GM18868 (cell line): ENCODE measurements around the gene FNDC11.
A peak's percentile ranks its signal among the peaks of the same experiment; 100 is the strongest.

Experiments used
- ATAC-seq: cut with Tn5 transposase; IDR thresholded peaks from one replicate; pipeline ENCODE4 v1.9.1; 2021; ENCODE audit warnings: mild to moderate bottlenecking, moderate library complexity; ENCODE audit not compliant: unreplicated experiment

The FNDC11 gene

DNA sequence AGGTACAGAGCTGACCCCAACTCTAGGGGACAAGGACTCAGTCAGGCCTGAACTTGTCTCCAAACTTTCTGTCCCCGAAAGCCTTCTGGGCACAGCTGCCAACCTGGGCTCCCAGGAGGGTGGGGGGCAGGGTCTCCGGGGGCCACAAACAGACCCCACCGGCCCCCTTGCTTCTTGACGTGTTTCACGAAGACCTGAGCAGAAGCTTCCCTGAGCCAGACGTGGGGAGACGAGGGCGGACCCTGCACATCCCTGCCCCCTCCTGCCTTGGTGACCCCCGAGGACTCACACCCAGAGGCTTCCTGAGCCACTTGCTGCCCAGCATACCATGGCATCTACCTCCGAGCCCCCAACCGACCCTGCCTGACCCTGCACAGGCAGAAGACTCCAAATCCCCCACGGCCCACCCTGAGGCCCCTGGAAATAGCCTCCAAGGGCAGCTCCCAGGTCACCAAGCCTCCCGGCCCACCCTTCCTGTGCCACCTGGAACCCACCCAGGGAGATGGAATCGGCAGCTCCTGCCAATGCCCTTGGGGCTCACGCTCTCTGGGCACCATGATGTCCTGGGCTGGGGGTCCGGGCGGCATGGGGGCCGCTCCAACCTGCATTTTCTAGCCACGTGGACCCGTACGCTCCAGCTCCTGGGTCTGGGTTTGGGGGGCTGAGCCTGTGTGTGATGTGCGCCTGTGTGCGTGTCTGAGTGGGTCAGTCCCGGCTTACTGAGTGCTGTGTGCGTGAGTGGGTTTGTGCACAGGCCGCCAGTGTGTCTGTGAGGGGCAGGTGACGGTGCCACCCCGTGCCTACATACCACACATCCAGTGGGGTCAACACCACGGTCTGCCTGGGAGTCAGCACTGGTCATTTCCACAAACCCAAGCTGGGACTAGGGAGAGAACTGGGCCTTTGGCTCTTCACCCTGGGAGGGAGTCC lies 14.3 kb upstream of the FNDC11 start:
- no peak for ATAC-seq

DNA sequence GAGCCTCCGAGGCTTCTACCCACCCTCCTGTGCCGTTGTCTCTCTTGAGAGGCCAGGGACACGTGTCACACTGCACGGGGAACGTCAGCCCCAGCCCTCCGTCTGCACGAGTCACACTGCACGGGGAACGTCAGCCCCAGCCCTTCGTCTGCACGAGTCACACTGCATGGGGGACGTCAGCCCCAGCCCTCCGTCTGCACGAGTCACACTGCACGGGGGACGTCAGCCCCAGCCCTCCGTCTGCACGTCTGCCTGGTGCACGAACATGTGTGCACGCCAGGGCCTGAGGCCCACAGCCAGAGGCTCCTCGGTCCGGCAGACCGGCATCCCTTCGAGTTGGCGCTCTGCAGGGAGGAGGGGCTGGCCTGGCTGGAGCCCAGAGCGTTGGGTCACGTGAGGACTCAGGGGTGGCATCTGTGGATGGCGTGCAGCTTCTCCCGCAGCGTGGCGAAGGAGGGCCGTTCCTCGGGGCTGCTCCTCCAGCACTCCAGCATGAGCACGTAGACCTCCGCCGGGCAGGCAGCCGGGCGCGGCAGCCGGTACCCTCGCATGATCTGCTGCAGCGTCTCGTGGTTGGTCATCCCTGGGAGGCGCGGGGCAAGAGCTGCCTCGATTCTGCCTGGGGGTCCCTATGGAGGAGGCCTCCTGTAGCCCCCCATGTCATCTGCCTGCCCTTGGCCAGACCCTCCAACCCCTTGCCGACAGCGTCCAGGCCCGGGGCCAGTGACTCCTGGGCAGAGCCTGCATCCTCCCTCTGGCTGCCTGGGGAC lies 13.4 kb upstream of the FNDC11 start:
- ATAC-seq, result no peak

DNA sequence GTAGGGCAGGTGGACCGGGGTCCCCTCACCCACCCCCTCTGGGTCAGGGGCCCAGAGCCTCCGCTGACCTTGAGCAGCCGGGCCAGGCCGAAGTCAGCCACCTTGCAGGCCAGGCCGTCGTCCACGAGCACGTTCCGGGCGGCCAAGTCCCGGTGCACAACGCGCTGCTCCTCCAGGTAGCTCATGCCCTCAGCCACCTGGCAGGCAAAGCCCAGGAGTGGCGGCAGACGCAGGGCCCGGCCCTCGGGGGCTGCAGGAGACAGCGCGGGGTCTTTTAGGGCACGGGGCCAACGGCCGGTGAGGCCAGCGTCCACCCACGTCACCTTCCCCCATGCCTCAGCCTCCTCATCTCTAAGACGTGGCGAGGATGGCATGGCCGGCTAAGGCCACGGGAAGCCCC lies 12.6 kb upstream of the FNDC11 start:
- ATAC-seq, result no peak

DNA sequence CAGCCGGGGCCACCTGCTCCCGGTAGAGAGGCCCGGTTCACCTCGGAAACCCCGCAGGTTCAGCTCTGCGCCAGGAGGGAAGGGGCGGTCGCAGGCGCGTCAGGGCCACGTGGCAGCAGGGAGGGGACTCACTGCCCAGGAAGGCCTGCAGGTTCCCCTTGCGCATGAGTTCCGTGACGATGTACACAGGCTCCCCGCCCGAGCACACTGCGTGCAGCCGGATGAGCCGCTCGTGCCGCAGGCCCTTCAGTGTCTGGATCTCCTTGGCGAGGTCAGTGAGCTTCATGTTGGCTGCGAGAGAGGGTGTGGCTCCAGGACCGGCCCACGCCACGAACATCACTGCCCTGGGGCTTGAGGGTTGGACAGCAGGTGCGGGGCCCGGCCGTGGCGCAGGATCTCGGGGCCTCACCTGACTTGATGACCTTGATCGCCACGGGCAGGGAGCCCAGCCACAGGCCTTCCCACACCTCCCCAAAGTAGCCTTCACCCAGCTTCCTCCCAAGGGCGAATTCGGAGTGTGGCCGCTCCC lies 11.9 kb upstream of the FNDC11 start:
- no peak for ATAC-seq

DNA sequence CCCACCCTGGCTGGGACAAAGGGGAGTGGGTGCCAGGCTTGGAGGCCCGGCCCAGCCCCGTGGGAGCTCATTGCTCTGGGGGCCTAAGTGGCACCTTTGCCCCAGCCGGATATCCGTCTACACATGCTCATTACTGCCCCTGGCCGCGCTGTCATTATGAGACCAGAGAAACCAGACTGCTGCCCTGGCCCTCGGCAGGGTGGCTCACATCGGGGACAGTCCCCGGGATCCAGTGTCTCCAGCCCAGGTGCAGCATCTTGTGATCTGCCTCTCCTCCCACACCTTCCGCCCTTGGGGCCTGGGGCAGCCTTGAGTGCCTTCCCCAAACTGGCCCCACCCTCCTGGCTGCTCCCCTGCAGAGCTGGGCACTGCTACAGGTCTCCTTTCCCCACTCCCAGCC lies 11.3 kb upstream of the FNDC11 start:
- ATAC-seq, result peak; percentile 32

DNA sequence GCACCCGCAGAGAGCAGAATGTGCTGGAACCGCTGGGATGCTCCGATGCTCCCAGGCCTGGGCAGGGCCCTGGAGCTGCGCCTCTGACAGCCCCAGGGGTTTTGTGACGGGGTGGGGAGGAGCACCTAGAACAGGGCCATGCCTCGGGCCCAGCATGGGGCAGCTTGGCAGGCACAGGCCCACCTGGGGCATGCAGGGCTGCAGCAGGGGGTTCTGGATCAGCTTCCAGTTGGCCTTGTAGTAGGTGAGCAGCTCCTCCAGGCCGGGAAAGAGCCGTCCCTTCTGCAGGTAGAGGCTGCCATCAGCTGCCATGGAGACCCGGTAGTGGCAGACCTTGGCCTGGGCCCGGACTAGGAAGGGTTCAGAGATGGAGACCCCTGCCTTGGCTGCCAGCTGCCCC lies 10.8 kb upstream of the FNDC11 start:
- no peak for ATAC-seq

DNA sequence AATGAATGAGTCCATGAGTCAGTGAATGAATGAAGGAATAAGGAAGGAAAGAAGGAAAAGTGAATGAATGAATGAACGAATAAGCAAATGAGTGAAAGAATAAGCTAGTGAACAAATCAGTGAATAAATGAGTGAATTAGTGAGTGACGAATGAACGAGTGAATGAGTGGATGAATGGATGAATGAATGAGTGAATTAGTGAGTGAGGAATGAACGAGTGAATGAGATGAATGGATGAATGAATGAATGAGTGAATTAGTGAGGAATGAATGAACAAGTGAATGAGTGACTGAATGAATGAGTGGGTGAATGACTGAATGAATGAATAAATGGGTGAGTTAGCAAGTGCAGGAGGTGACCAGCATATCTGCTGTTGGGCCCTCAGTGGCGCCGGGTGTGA lies 10.2 kb upstream of the FNDC11 start:
- ATAC-seq, result no peak

DNA sequence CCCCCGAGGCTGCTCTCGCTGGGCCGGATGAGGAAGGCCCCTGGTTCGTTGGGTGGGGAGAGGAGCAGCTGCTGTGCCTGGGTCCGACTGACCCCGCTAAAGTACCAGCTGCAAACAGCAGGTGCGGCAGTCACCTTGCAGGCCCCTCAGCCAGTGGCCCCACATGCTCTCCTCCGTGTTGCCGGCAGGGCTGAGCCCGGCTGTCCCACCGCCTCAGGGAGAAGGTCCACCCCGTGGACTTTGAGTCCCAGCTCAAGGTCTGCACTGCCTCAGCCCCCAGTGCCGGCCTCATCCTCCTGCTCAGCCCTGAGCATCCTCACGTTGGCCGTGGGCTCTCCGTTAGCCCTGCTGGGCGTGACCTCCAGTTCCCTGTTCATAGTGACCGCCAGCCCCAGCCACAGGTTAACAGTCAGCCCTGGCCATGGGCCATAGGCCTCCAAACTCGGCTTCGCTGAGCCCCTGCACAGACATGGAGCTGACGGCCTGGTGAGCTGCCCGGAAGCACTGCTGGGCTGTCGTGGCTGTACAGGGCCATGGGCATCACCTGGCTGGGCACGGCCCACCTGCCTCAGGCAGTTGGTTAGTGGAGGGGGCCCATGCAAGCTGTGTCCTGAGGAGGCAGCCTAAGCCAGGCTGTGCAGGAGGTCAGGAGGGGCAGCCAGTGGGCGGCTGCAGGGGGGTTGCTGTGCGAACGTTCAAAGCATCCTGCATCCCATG lies 9.6 kb upstream of the FNDC11 start:
- no peak for ATAC-seq

DNA sequence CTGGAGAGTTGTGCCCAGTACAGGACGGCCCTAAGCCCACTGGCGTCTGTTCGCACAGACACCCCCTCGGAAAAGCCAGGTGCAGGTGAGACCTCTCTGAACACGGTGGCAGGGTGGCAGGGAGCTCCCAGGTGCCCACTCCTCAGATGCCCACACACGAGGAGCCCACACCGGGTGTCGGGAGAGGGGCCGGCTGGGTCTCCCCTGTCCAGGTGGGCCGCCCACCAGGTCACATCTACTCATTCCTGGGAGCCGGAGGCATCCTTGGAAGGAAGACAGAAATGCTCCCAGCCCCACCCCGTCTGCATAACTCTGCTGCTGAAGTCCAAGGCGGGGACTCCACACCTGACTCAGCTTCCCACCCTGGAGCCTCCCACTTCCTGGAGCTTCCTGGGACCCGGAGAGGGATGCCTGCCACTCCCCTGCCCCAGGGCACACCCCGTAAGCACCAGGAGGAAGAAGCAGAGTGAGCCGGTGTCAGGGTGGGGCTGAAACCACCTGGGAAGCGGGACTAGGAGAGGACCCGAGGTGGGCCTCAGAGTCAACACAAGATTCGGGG lies 8.9 kb upstream of the FNDC11 start:
- ATAC-seq, result no peak

DNA sequence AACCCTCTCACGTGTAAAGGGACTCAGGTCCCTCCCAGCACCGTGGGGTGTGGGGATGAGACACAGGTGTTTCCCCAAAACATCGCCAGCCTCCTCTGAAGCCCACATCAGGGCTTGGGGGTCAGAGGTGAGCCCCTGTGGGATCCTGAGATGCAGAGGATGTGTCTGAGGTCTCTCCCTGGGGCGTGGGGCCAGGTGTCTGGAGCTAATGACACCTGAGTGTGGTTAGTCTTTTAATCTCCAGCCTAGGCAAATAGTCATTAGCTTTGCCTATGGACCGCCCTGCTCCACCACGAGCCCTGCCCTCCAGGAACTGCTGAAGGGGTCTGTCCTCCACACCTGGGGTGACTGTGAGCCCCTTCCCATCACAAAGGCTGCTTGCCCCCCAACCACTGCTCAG lies 8.1 kb upstream of the FNDC11 start:
- ATAC-seq, result no peak

DNA sequence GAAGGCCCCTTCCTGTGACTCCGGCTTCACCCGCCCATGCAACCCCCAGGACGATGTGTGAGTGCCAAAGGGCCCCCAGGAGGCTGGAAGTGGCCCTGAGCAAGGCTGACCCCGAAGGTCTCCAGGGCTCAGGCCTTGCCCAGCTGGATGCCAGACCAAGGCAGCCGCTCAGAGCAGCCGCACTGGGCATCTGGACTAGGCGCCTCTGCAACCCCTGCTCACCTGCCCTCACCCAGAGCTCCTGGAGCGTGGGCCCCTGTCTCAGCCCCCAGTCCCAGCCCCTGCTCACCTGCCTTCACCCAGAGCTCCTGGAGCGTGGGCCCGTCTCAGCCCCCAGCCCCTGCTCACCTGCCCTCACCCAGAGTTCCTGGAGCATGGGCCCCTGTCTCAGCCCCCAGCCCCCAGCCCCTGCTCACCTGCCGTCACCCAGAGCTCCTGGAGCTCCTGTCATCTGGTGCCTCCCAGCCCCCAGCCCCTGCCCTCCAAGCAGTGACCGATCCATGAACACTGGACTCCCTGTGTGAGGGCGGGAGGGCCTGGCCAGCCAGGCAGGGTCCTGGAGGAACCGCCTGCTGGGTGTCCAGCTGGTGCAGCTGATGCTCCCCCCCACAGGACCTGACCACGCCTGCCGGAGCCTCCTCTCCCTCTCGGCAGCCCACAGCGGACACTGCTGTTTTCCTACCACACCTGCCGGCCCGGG lies 7.6 kb upstream of the FNDC11 start:
- no peak for ATAC-seq

DNA sequence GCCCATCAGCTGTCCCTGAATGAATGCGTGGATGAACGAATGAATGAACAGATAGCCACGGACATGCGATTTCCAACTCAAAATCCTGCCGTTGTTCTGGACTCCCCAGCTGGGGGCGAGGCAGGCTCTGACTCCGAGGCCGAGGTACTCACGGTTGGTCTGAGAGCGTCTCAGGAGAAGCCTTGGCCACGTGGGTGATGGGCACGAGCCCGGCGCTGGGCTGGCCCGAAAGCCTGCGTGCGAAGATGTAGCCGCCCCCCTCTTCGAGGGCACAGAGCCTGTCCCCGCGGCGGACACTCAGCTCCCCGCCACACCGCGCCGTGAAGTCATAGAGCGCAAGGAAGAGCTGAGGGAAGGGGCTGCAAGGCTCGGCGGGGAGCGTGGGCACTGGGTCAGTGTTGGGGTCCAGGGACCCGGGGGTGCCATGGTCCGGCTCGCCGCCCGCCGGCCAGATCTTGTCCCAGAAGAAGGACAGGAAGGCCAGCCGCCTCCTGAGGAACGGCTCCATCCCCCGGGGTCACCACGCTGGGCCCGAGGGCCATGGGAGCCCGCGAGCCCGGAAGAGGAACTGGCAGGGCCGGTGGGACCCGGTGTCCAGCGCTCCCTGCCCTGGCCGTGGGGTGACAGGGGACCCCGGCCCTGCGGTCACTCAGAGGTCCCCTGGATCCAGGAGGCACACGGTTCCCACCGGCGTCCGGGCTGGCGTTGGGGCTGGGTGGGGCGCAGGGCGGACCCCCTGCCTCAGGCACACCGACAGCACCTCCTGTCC lies 6.8 kb upstream of the FNDC11 start:
- no peak for ATAC-seq

DNA sequence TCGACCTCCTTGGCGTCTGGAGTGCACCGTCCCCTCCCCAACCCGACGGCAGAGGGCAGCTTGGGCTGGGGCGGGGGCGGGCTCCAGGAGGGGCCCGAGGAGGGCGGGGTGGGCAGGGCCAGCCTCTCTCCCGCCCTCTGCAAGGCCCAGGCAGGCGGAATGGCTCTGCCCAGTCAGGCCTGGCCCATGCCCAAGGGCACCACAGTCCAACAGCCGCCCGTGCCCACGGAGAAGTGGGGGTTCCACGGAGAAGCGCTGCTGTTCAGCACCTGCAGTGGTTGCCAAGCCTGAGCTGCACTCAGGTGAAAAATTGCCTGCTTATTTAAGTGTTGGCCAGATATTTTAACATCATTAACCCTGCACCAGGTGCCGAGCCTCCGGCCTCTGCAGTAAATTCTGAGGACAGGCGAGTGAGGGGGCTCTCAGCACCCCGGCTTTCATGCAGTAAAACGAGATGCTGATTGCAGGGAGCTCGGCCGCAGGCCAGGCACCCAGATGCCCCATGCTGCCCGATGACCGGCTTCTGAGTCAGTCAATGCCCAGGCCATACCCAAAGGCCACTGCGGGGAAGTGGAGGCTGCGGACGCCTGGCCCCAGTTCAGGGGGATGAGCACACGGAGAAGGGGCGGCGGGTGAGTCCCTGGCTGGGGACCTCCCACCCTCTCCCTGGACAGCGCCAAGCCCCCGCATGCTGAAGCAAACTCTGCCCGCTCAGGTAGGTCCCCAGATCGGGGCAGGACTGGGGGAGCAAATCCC lies 6.1 kb upstream of the FNDC11 start, which contains the start of gene SRMS:
Gene SRMS (minus strand): TSS at position 25 of the 756 bp plus-strand sequence. CDS start 286 bp downstream, outside the sequence.
- ATAC-seq, result no peak

DNA sequence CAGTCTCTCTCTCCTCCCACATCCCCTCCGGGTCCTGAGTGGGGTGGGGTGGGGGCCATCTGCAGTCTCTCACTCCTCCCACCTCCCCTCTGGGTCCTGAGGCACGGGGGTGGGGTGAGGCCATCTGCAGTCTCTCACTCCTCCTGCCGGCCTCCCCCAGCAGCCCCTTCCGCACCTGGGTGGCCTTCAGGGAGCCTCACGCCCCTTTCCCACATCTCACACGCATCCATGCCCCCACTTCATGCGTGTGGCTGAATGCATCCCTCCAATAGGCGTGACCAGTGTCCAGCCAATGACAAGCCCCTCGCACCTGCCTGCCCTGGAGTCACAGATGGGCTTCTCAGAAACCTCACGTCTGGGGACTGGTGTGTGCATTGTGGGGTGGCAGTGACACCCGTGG lies 5.4 kb upstream of the FNDC11 start:
- no peak for ATAC-seq

DNA sequence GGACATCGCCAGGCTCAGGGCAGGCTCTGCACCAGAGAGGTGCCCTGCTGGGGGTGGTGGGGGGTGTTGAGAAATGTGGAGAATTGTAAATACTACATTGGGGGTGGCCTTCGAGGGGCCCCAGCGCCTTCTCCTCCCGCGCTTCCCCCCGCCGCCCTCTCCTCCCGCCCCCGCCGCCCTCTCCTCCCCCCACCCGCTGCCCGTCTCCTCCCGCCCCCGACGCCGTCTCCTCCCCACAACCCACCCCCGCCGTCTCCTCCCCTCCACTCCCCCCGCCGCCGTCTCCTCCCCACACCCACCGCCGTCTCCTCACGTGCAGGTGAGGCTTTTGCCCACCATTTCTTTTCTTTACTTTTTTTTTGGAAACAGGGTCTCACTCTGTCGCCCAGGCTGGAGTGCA lies 4.9 kb upstream of the FNDC11 start:
- no peak for ATAC-seq

DNA sequence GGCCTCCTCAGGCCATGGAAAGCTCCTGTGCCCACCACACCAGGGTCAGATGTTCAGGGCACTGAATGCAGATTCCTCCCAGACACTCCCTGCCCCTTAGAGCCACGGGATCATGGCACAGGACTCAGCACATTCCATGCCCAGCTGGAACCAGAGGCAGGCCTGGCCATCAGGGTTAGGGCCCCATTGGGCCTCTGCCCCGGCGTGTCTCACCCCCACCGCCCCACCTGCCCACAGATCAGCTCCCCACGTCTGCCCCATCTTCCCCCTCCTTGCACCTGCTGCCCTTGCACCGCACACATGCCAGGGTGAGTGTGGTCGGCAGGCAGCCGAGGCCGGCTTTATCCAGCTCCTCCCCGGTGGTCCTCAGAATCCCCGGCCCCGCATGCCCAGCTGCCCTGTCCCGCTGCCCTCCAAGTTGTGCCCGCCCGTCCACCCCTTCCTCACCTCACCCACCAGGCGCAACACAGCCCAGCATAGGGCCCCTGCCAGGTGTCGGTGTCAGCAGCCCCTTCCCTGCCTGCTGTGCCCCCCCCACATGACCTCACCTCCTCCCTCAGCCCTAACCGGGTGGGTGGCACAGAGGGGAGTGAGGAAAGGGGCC lies 4.2 kb upstream of the FNDC11 start:
- no peak for ATAC-seq

DNA sequence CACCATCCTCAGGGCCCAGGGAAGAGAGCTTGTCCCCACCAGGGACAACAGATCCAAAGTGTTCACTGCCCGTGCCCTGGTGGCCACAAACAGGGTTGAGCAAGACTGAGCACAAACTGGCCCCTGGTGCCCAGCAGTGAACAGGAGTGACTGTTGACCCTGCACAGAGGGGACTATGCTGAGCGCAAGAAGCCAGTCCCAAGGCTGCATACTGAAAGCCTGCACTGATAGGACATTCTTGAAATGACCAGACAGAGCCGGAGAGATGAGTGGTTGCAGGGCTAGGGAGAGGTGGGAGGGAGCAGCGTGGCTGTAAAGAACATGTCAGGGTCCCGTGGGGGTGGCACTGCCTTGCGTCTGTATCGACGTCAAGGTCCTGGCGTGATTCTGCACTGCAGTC lies 2.9 kb upstream of the FNDC11 start:
- ATAC-seq, result no peak

DNA sequence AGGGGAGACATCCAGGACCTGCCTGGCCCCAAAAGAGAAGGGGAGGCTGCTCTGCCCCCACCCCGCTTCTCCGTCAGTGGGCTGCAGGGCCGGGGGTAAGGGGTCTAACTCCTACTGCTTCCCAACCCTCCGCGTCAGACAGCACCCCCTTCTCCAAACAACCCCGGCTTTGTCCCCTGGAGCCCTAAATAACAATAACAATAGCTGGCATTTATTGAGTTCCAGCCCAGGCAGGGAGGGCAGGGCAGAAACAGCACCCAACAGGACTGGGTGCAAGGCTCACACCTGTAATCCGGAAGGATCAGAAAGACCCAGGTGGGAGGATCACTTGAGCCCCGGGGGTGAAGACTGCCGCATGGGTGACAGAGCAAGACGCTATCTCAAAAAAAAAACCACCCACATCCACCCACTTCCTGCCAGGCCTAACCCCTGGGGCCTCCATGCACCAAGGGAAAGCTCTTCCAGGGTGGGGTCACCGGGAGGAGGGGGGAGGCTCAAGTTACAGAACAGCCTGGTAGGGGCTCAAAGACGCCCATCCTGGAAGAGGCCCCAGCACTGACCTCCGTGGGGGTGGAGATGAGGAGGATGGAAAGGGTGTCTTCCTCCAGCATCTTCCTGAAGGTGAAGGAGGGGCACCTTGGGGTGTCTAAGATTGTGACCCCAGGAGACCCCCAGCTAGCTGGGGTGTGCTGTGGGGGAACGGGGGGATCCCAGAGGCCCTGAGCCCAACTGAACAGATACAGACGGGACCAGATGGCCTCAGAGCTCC lies 1.3 kb upstream of the FNDC11 start:
- peak; percentile 32 for ATAC-seq
